Measurements from ENCODE around the gene CRYBA1. TPM values are rescaled to one million over a fixed set of nuclear protein-coding genes. Genes with fewer than 3 reads are reported as not detected.

Gene CRYBA1
- total RNA-seq, 3 donors from 2014 or later, result not detected

GRCh38 chr17:29278692-29279091 is 32.0 kb downstream of the CRYBA1 start:
- Histone ChIP-seq H3K36me3 (ENCODE audit: low read depth) (peaks cover 6% of the 10 kb centered on the region), H3K4me1 (ENCODE audit: low read depth) (peaks cover 21% of the 10 kb centered on the region), H3K9me3 (no peaks in the 10 kb centered on the region), H3K4me3 (no peak overlapping the region)
- ATAC-seq (no peak), DNase-seq (no peak)
- intact Hi-C loops (cut with DNase I, micrococcal nuclease), result no loop called here
- no peak for TF ChIP-seq CTCF (IDR thresholded peaks at IDR 0.05)

GRCh38 chr17:29279397-29280070 is 32.9 kb downstream of the CRYBA1 start:
- intact Hi-C loops (cut with DNase I, micrococcal nuclease), result no loop called here
- H3K9me3 ChIP-seq, result no peaks in the 10 kb centered on the region
- no peak for TF ChIP-seq CTCF (IDR thresholded peaks at IDR 0.05)
- peaks cover 28% of the 10 kb centered on the region for H3K4me1 ChIP-seq (ENCODE audit: low read depth)
- DNase-seq (no peak), ATAC-seq (no peak)
- H3K36me3 ChIP-seq (ENCODE audit: low read depth), result peaks cover 6% of the 10 kb centered on the region
- no peak overlapping the region for H3K4me3 ChIP-seq

GRCh38 chr17:29283496-29283895 is 36.8 kb downstream of the CRYBA1 start:
- no peaks in the 10 kb centered on the region for H3K9me3 ChIP-seq
- no peak for ATAC-seq
- intact Hi-C loops (cut with DNase I, micrococcal nuclease), result no loop called here

GRCh38 chr17:29283961-29284360 is 37.3 kb downstream of the CRYBA1 start:
- ATAC-seq (no peak), DNase-seq (no peak)
- peaks cover 20% of the 10 kb centered on the region for H3K4me1 ChIP-seq (ENCODE audit: low read depth)
- no peak for TF ChIP-seq CTCF (IDR thresholded peaks at IDR 0.05)
- intact Hi-C loops (cut with DNase I, micrococcal nuclease), result no loop called here
- H3K4me3 ChIP-seq, result no peak overlapping the region
- no peaks in the 10 kb centered on the region for H3K9me3 ChIP-seq
- peaks cover 6% of the 10 kb centered on the region for H3K36me3 ChIP-seq (ENCODE audit: low read depth)

More at GRCh38 chr17:29283496-29283895, 36.8 kb downstream of the CRYBA1 start:
- Histone ChIP-seq H3K4me1 (ENCODE audit: low read depth) (peaks cover 16% of the 10 kb centered on the region), H3K4me3 (no peak overlapping the region), H3K36me3 (ENCODE audit: low read depth) (peaks cover 6% of the 10 kb centered on the region)
- no peak for TF ChIP-seq CTCF (IDR thresholded peaks at IDR 0.05)
- DNase-seq, result no peak

- H3K36me3 ChIP-seq (ENCODE audit: low read depth), result no peaks in the 10 kb centered on the region
- intact Hi-C loops (cut with DNase I, micrococcal nuclease), result loop anchor here in 1 of 2 donors (10.0 kb wide), 1 partner anchor 135 kb away; no protein-coding TSS in a partner anchor
- H3K4me1 ChIP-seq (ENCODE audit: low read depth), result peaks cover 33% of the 10 kb centered on the region
These were observed 43.2 kb downstream of the CRYBA1 start for GRCh38 chr17:29289852-29290251.

More at GRCh38 chr17:29289852-29290251, 43.2 kb downstream of the CRYBA1 start:
- DNase-seq, result no peak
- no peak for ATAC-seq
- Histone ChIP-seq H3K9me3 (no peaks in the 10 kb centered on the region), H3K4me3 (no peak overlapping the region)
- no peak for TF ChIP-seq CTCF (IDR thresholded peaks at IDR 0.05)

Data from mucosa of descending colon (tissue), 3 donors.